Gastroesophageal sphincter (tissue), 4 donors: ENCODE results near the gene SETDB1. TPM values are rescaled to one million over a fixed set of nuclear protein-coding genes. Genes with fewer than 3 reads are reported as not detected.
"Not testable (repeated sequence)": the region's sequence is repeated elsewhere in the genome, so short reads cannot be mapped to it uniquely, and the experiment has no call there.

ENCODE experiments used
- ATAC-seq: fragments of 150-250 bp; one replicate; pipeline ENCODE4 v1.9.1; 2016; ENCODE audit warnings: mild to moderate bottlenecking, moderate library complexity
- H3K27ac ChIP-seq, 4 donors: fragments of 200-600 bp; sonication (generic) in 3 of 4; 1 replicate in 3 of 4; 2 replicates in 1 of 4; pipeline ENCODE4 v1.5.1; 2016 to 2019
- H3K27me3 ChIP-seq: fragments of 200-600 bp; sonication (generic); one replicate; pipeline ENCODE4 v1.5.1; 2019
- H3K36me3 ChIP-seq, 2 donors: fragments of 200-600 bp; sonication (generic); one replicate each; pipeline ENCODE4 v1.5.1; 2019; ENCODE audit warnings: control low read depth in 1 of 2
- H3K4me1 ChIP-seq, 3 donors: fragments of 200-600 bp; sonication (generic); 1 replicate in 2 of 3; 2 replicates in 1 of 3; pipeline ENCODE4 v1.5.1; 2016 to 2019; ENCODE audit warnings: control low read depth in 2 of 3
- H3K4me3 ChIP-seq, 2 donors: fragments of 200-600 bp; sonication (generic); one replicate each; pipeline ENCODE4 v1.5.1; 2019; ENCODE audit warnings: mild to moderate bottlenecking in 1 of 2, moderate library complexity in 1 of 2
- H3K9me3 ChIP-seq, 3 donors: fragments of 200-600 bp; sonication (generic); one replicate each; pipeline ENCODE4 v1.5.1; 2017 to 2019; ENCODE audit warnings: control low read depth in 2 of 3
- EP300 ChIP-seq: sonication (generic); formaldehyde crosslinking; IDR thresholded peaks from one replicate; pipeline ENCODE4 v1.6.1; 2017; ENCODE audit warnings: antibody characterized with exemption, mild to moderate bottlenecking
- POLR2A ChIP-seq, 2 donors: fragments of 450-650 bp; IDR thresholded peaks; one replicate each; pipeline ENCODE4 v1.6.1; 2017; ENCODE audit warnings: antibody characterized with exemption in 2 of 2, mild to moderate bottlenecking in 2 of 2, moderate library complexity in 1 of 2
- POLR2AphosphoS5 ChIP-seq: sonication (generic); formaldehyde crosslinking; IDR thresholded peaks from one replicate; pipeline ENCODE4 v1.6.1; 2017; ENCODE audit warnings: antibody characterized with exemption
- WGBS, 2 donors: methylation state at CpG; one replicate each; pipeline ENCODE4 v1.1.5; 2018; ENCODE audit warnings: low coverage in 1 of 2; 5-methylcytosine and 5-hydroxymethylcytosine counted together
- total RNA-seq, 4 donors: library from RNA; depleted of rRNA; stranded (reverse); fragments of >200 nt; gene quantifications; one replicate each; pipeline ENCODE4 v1.1.0, GENCODE V29; 2016
- TF ChIP-seq, protein P1 (sequence below), 4 experiments: fragments of 200-600 bp in 2 of 4; fragments of 450-650 bp in 2 of 4; sonication (generic) in 1 of 4; IDR thresholded peaks; one replicate each; pipeline ENCODE4 v1.5.1; 2017 to 2019; ENCODE audit warnings: antibody characterized with exemption in 4 of 4, mild to moderate bottlenecking in 2 of 4, moderate library complexity in 2 of 4

Gene SETDB1
- total RNA-seq, 4 donors from 2014 or later: 21.9 to 32.2 (median 28.7) TPM

- H3K4me3 ChIP-seq: no peak overlapping the region
- H3K36me3 ChIP-seq: peaks cover 2 to 54% of the 10 kb centered on the region in 2 donors
- H3K4me1 ChIP-seq: peaks cover 0 to 18% (median 0%) of the 10 kb centered on the region in 3 donors
- H3K27ac ChIP-seq: no peak overlapping the region
- no peak for ATAC-seq
- WGBS, 2 donors: 82 to 88% methylated on average over 4 of the region's 4 CpGs
- no peak for TF ChIP-seq POLR2AphosphoS5
- TF ChIP-seq, protein P1, sequence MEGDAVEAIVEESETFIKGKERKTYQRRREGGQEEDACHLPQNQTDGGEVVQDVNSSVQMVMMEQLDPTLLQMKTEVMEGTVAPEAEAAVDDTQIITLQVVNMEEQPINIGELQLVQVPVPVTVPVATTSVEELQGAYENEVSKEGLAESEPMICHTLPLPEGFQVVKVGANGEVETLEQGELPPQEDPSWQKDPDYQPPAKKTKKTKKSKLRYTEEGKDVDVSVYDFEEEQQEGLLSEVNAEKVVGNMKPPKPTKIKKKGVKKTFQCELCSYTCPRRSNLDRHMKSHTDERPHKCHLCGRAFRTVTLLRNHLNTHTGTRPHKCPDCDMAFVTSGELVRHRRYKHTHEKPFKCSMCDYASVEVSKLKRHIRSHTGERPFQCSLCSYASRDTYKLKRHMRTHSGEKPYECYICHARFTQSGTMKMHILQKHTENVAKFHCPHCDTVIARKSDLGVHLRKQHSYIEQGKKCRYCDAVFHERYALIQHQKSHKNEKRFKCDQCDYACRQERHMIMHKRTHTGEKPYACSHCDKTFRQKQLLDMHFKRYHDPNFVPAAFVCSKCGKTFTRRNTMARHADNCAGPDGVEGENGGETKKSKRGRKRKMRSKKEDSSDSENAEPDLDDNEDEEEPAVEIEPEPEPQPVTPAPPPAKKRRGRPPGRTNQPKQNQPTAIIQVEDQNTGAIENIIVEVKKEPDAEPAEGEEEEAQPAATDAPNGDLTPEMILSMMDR (IDR thresholded peaks at IDR 0.05): no peak
- TF ChIP-seq POLR2A (IDR thresholded peaks at IDR 0.05): no peak
- no peaks in the 10 kb centered on the region for H3K27me3 ChIP-seq
- peaks cover 0 to 11% (median 0%) of the 10 kb centered on the region in 3 donors for H3K9me3 ChIP-seq
These were observed 1.5 kb downstream of the SETDB1 start for GRCh38 chr1:150927624-150928023.

GRCh38 chr1:150928286-150928685, 2.1 kb downstream of the SETDB1 start:
- Histone ChIP-seq H3K27me3 (no peaks in the 10 kb centered on the region), H3K36me3 (peaks cover 2 to 60% of the 10 kb centered on the region in 2 donors), H3K9me3 (peaks cover 0 to 11% (median 0%) of the 10 kb centered on the region in 3 donors), H3K4me1 (peaks cover 0 to 18% (median 0%) of the 10 kb centered on the region in 3 donors), H3K4me3 (no peak overlapping the region), H3K27ac (no peak overlapping the region)
- TF ChIP-seq, protein P1 (IDR thresholded peaks at IDR 0.05): no peak
- no peak for TF ChIP-seq POLR2A (IDR thresholded peaks at IDR 0.05)
- no peak for TF ChIP-seq POLR2AphosphoS5
- no peak for TF ChIP-seq EP300
- 95 to 100% methylated on average over 3 of the region's 3 CpGs for WGBS, 2 donors
- no peak for ATAC-seq

DNA sequence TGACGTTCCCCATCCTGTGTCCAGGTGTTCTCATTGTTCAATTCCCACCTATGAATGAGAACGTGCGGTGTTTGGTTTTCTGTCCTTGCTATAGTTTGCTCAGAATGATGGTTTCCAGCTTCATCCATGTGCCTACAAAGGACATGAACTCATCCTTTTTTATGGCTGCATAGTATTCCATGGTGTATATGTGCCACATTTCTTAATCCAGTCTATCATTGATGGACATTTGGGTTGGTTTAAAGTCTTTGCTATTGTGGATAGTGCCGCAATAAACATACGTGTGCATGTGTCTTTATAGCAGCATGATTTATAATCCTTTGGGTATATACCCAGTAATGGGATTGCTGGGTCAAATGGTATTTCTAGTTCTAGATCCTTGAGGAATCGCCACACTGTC, 2.6 kb downstream of the SETDB1 start:
- Histone ChIP-seq H3K4me1 (peaks cover 0 to 18% (median 0%) of the 10 kb centered on the region in 3 donors), H3K36me3 (peaks cover 2 to 63% of the 10 kb centered on the region in 2 donors), H3K9me3 (peaks cover 0 to 11% (median 0%) of the 10 kb centered on the region in 3 donors)
- not testable (repeated sequence) for H3K4me3 ChIP-seq, H3K27me3 ChIP-seq, H3K27ac ChIP-seq, ATAC-seq
- WGBS, 2 donors: 93 to 95% methylated on average over 2 to 3 of the region's 6 CpGs

- Histone ChIP-seq H3K4me1 (peaks cover 0 to 16% (median 0%) of the 10 kb centered on the region in 3 donors), H3K9me3 (peaks cover 0 to 11% (median 0%) of the 10 kb centered on the region in 3 donors), H3K36me3 (peaks cover 2 to 93% of the 10 kb centered on the region in 2 donors), H3K27ac (no peak overlapping the region), H3K27me3 (no peaks in the 10 kb centered on the region), H3K4me3 (no peak overlapping the region)
- TF ChIP-seq, protein P1 (IDR thresholded peaks at IDR 0.05): no peak
- TF ChIP-seq EP300 (no peak), POLR2A (IDR thresholded peaks at IDR 0.05) (no peak), POLR2AphosphoS5 (no peak)
- ATAC-seq: no peak
- WGBS, 2 donors: 88 to 100% methylated on average over 1 of the region's 1 CpG
These were observed 5.6 kb downstream of the SETDB1 start for GRCh38 chr1:150931773-150932172.

DNA sequence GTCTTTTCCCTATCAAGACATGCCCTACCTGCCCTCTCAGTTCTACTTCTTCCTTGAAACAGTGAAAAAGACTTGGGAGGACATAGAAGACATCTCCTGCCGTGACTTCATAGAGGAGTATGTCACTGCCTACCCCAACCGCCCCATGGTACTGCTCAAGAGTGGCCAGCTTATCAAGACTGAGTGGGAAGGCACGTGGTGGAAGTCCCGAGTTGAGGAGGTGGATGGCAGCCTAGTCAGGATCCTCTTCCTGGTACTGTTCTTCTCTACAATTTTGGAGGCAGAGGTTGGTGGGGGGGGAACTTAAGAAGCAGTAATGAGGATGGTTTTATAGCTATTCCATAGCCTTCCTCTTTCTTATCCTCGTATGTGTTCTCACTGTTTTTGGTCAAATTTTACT, 18.7 kb downstream of the SETDB1 start:
- Histone ChIP-seq H3K27me3 (no peaks in the 10 kb centered on the region), H3K36me3 (peaks cover 0 to 100% of the 10 kb centered on the region in 2 donors), H3K27ac (no peak overlapping the region), H3K4me3 (no peak overlapping the region), H3K4me1 (no peaks in the 10 kb centered on the region), H3K9me3 (no peaks in the 10 kb centered on the region)
- TF ChIP-seq EP300: no peak
- TF ChIP-seq POLR2AphosphoS5: no peak
- TF ChIP-seq POLR2A (IDR thresholded peaks at IDR 0.05): no peak
- TF ChIP-seq, protein P1 (IDR thresholded peaks at IDR 0.05): no peak
- ATAC-seq: no peak
- WGBS, 2 donors: 68 to 83% methylated on average over 2 to 4 of the region's 5 CpGs
